Stimulated activated CD8-positive, alpha-beta memory T cell treated with anti-CD3 and anti-CD28 coated beads, Interleukin-4, amount 100 ng/mL, for 24 hours (primary cell): Measurements from ENCODE around the gene LRIT3.
"Not testable (repeated sequence)": the region's sequence is repeated elsewhere in the genome, so short reads cannot be mapped to it uniquely, and the experiment has no call there.

Experiments used
- DNase-seq: peaks from one replicate; pipeline ENCODE4 v3.0.0-alpha.2; 2020; ENCODE audit warnings: low read depth

The LRIT3 gene

DNA sequence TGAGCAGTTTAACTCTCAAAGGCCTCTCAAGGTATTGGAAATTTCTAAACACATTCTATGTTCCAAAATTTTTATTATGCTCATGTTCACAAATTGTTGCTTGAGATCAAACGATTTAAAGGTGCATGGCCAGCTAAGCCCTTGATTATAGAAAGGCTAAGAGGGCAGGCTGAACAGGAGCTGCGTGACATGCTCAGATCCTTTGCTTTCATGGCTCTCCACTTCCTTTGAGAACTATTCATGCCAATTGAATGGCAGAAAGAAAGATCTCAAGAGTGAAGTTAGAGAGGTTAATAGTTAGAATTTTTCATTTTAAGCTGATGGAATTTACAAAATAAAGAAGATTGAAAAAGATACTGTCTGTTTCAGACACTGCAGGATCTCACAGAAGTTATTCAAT is 594 bp downstream of the LRIT3 start:
- DNase-seq = no peak

DNA sequence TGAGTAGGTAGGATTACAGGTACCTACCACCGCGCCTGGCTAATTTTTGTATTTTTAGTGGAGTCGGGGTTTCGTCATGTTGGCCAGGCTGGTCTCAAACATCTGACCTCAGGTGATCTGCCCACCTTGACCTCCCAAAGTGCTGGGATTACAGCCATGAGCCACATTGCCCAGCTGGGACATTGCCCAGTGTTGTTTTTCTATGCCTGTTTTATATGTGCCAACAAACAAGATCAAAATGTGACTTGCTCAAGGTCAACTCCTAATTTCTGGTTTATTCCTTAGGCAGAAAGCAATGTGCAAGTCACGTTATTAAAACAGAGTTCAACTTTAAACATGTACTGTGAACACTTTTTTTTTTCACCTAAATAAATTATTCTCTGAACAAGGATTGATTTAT is 2.7 kb downstream of the LRIT3 start:
- no peak for DNase-seq

DNA sequence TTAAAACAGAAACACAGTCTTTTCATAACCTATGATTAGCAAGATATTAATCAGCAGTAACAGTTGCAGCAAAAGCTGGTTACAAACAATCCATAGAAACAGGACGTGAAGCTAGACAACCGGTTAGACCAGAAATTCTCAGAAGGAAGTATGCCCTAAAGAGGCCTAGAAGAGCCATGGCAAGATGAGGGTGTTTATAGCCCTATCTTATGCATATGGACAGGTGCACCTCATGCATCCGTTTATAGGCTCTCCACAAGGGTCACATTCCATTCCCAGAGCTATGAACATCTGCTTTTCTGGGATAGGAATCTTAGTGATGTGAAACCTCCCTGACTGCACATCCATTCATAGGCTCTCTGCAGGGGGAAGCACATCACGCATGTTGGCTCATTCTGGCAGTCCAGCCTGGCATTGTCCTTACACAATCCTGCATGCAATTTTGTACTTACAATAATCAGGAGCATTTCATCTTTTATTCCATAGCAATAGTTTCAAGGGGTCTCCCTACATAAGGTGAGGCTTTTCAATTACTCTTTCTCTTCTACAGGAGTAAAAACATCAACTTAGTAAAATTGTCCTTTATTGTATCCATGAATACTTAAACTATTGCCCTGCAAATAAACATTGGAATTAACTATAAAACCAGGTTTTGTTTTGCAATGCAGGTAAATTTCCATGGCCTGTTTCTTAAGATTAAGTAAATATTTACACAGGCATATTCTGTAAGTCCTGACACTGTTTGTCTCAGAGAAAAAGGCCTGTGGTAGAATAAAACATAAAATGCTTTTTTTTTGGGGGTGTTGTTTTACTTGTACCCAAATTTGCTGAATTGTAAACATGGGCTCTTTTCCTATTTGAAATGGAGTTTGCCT is 11.8 kb downstream of the LRIT3 start:
- DNase-seq = not testable (repeated sequence)

DNA sequence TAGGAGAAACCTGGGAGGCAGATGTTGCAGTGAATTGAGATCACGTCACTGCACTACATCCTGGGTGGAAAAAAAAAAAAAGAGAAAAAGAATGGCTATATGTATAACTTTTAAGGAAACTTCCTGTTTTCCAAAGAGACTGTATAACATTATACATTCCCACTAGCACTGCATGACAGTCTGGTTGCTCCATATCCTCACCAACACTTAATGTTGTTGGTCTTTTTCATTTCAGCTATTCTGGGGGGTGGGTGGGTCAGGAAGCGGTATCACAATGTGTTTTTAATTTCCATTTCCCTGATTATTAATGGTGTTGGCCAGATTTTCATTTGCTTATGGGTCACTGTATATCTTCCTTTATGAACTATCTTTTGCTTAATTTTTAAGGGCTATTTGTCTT is 13.4 kb downstream of the LRIT3 start:
- no peak for DNase-seq

DNA sequence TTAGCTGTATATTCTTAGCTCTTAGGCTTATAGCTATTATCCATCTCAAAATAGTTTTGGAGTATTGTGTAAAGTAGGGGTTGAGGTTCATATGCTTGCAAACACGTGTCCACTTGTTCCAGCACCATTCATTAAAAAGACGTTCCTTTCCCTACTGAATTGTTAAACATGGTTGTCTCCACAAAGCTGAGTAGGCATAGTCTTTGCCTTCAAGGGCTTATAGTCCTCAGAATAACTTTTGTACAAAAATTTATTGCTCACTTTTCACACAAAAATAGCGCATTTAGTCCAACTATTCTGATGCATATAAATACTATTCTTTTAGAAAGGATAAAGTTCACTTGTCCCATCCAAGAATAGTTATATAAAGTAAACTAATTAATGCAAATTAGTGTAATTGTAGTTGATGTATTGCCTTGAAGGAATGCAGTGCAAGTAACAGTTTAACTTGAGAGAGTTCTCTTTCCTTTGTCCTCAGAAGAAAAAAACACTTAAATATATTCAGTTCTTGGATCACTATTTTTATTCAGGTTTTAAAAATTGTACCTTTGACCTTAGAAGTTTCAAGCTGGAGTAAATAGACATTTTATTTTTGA is 14.1 kb downstream of the LRIT3 start:
- no peak for DNase-seq

DNA sequence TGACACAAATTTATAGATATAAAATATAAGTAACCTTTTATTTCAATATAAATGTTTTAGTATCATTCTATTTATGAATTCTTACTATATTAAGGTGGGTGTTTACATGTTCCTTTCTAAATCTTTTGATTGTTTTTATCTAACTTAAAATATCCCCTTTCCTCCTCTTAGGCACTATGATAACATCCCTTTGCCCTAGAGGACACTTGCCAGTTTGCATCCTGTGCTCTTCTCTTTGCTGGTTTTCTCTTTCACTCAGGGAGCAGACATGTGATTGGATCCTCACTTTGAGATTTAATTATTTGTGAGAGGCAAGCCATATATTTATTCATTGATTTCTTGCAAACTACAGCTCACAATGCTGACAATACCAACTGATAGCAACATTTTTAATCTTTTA is 16.2 kb downstream of the LRIT3 start:
- DNase-seq = no peak

DNA sequence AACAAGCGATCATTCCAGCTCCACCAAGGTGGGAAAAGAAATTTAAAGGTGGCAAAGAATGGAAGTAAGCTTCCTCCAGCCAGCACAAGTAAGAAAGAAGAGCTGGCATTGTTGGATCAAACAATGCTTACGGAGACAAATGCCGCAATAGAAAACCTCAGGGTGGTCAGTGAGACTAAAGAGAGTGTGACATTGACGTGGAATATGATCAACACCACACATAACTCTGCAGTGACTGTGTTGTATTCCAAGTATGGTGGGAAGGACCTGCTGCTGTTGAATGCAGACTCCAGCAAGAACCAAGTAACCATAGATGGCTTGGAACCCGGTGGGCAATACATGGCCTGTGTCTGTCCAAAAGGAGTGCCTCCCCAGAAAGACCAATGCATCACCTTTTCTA is 22.2 kb downstream of the LRIT3 start:
- DNase-seq = no peak

DNA sequence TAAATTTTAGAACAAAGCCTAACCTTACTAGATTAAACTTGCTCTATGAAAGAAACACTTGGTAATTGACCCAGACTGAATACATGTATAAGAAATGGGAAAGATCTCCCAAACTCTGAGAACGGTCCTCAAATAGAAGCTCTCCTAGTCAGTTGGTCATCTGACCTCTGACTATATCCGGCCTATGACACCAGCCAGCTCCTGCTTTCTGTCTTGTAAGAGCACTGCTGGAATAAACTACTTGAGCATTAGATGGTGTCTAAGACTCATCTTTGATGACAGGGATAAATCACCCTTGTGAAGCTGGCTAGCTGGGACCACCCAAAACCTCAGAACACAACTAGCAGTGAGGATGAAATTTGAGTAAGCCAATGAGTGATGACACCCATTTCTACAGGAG is 24.2 kb downstream of the LRIT3 start:
- no peak for DNase-seq

DNA sequence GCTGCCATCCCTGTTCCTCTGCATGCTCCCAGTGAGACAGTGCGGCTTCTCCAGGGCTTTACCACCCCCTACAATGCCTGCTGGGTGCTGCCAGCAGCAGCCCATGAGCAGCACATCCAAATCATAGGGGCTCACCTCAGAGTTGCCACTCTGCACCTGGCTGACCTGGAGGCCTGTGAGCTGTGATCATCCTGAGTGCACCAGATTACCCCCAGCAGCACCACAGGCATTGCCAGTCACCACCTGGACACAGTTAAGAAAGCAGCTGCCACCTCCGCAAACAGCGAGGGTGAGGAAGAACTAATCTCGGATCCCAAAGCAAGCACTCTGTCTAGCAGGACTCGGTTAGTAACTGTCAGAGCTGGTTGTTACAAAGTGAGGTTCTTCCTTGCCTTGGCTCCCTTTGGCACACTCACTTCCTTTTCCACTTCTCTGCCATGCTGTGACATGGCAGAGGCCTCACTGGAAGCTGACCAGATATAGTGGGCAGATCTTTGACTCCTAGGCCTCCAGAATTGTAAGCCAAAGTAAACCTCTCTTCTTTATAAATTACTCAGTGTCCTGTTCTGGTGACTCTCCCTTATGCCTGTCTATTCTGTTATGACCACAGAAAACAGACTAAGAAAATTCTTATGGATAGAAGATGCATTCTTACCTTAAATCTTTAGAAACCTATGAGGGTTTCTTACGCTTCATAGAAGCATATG is 25.2 kb downstream of the LRIT3 start:
- DNase-seq = no peak

DNA sequence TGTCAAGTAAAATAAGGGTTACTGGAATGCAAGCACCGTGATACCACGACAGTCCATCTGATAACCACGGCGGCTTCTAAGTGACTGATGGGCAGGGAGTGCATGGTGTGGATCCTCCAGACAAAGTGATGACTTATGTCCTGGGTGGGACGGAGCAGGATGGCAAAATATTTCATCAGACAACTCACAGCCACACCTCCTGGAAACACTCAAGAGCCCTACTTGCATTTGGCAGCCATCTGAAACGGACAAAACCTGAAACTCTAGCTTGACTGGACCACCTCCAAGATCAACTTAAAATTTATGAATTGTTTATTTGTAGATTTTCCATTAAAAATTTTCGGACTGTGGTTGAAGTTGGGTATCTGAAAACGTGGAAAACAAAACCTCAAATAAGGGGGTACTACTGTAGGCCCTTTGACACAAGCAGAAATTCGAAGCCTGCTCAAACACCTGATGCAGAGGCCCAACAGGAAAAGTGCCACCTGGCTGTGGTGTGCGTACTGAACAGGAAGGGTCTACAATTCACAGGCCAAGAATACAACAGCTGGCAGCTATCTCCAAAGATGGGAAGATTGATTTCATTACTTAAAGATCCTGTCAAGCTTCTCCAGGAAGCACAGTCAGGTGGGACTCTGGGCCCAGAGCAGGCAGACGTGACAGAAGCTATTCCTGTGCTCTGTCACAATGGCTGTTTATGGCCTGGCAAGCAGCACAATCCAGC is 26.0 kb downstream of the LRIT3 start:
- no peak for DNase-seq

DNA sequence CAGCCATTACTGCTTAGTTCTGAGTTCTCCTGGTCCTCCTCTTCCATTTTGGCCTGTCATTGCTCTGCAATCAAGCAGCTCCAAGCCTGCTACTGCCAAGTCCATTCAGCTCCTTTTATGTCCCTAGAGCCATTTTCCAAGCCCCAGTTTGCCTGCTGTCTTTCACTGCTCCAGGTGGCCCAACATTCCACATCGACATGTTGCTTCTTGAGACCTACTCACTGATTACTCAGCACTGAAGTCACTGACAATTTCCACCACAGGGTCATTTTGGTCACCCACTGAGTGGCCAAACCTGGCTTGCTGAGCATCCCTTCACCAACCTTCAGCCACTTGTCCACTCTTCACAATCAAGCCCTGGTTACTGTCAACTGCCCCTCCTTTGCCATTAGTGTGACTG is 27.2 kb downstream of the LRIT3 start:
- no peak for DNase-seq

DNA sequence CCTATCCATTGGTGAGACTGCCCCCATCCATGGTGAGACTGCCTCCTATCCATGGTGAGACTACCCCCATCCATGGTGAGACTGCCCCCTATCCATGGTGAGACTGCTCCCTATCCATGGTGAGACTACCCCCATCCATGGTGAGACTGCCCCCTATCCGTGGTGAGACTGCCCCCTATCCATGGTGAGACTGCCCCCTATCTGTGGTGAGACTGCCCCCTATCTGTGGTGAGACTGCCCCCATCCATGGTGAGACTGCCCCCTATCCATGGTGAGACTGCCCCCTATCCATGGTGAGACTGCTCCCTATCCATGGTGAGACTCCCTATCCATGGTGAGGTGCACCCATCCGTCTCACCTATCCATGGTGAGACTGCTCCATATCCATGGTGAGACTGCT is 27.6 kb downstream of the LRIT3 start:
- DNase-seq = not testable (repeated sequence)

DNA sequence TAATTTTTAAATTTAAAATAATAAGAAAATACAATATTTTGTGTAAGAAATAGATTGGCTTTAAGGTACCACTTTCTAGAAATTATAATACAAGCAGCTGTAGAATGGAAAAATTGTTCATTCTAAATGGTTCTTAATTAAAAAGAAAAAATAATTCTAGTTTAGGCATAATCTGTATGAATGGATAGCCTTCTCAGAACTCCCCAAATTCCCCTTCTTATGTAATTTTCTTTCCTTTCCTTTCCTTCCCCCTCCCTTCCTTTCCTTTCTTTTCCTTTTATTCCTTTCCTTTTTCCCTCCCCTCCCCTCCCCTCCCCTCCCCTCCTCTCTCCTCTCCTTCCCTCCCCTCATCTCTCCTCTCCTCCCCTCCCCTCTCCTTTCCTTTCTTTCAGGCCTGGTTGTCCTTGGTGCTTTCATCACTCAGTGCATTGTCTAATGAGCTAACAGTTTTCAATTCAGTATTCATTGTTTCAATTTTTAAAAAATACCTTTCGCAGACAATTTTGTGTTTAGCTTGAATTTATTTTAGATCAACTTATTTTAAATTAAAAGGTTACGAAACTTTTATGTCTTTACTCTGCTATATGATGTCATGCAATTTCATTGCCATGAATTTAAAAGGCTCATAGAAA is 28.8 kb downstream of the LRIT3 start:
- DNase-seq = no peak

DNA sequence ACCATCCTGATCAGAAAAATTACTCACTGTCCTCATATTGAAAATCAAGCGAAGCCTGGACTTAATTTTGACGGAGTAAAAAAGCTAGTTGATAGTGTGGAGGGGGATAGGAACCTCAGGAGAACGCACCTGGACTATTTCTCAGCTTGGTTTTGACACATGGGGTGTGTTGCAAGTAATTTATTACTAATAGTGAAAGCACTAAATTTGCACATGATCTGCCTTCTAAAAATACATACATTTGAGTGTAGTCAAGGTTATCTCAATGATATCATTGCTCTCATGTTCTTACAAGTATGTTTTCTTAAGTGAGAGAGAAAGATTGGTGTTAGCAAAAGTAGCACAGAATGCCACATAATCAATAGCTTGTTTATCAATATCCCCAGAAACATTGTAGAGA is 29.5 kb downstream of the LRIT3 start:
- no peak for DNase-seq

DNA sequence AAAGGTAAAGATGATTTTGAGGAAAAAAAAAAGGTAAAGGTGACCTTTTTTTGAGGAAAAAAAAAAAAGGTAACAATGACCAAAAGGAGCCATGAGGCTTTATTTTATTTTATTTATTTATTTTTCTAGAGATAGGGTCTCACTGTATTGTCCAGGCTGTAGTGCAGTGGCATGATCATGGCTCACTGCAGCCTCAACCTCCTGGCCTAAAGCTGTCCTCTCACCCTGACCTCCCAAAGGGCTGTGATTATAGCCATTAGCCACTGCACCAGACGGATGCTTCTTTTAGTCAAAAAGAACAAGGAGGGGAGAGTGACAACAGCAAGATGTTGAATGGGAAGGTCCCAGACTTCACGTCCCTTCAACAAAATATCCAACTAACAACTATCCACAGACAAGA is 30.4 kb downstream of the LRIT3 start:
- no peak for DNase-seq

DNA sequence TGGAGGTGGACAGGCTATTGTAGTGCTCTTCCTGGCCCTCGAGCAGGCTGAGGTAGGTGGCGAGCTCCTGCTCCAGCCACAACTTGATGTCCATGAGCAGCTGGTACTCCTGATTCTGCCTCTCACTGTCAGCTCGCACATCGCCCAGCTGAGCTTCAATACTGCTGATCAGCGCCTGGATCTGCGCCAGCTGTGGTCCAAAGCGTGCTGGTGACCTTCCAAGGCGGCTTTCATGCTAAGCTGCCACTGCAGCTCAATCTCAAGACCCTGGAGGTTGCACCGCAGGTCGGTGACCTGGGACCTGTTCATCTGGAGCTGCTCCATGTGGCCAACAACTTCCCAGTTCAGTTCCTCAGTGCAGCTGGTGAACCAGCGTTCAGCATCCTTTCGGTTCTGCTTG is 31.2 kb downstream of the LRIT3 start:
- DNase-seq = no peak

DNA sequence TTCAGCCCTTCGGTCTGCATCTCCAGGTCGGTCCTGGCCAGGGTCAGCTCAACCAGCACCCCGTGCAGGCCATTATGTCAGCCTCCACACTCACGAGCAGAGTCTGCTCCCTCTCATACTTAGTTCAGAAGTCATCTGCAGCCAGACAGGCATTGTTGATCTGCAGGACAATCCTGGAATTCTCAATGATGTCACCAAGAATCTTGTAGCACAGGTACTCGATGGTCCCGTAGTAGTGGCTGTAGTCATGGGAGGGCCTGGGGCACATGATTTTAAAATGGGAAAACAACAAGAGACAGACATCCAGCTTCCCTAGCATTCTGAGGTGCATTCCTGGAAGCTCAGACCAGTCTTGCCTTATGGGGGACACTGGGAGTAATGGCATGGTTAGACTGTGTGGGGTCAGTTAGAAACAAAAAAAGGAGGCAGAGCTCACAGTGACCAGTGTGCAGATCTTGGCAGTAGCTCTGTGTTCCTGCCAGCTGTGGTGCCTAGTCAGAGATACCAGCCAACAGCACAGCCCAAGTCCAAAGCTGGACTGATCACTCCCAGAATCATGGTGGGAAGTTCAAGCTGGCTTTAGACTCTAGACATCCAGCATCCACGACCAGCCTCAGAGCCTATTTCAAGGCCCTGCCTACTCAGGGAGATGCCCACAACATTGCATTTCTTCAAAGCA is 31.9 kb downstream of the LRIT3 start:
- DNase-seq = no peak

DNA sequence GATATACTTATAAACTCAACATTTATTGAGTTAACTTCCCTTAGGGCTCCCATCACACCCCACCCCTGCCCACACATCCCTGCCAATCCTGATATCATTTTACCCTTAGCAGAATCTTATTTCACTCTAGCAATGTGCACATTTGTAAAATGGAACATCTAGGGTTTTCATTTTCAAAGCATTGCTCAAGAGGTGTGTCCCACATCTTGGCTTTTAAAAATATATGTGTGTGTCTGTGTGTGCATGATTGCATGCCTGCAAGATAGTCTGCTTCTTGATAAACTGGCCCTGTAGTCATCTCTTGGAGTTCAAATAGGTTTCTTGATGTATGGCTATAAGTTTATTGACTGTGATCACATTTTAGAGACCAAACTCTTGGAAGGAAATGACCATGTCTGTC is 38.4 kb downstream of the LRIT3 start:
- DNase-seq = no peak

DNA sequence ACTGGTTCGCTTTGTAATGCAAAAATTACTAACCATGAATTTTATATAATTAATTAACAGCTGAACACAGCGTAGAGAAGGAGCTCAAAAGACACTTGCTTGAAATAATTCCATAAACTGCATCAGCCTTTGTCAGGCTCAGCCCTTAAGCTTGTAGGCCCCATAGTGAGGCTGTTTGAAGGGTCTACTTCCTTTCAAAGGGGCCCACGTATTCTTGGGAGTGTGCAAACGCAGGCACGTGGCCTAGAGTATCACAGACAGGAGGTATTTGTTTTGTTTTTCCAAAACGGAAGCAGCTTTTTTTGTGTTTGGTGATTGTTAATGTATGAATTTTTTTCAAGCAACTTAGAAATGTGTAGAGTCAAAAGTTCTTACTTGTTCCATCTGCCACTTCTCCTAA is 39.2 kb downstream of the LRIT3 start:
- no peak for DNase-seq

DNA sequence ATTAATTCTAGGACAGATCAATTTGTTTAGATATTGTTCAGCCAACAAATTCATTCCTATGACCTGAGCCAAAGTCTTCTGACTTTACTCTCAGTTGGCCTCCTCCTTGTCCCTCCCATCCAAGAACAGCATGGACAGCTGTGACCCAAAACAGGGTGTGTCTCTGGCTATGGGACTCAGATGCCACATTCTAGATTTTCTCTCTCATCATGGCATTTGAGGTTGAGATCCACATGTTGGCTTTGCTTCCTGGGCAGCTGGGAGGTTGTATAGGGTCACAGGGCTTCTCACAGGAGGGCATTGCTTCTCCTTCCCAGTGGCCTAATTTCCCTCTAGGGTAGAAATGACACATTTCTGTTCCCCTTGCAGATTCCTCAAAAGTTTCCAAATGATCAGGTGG is 42.2 kb downstream of the LRIT3 start:
- DNase-seq = no peak

DNA sequence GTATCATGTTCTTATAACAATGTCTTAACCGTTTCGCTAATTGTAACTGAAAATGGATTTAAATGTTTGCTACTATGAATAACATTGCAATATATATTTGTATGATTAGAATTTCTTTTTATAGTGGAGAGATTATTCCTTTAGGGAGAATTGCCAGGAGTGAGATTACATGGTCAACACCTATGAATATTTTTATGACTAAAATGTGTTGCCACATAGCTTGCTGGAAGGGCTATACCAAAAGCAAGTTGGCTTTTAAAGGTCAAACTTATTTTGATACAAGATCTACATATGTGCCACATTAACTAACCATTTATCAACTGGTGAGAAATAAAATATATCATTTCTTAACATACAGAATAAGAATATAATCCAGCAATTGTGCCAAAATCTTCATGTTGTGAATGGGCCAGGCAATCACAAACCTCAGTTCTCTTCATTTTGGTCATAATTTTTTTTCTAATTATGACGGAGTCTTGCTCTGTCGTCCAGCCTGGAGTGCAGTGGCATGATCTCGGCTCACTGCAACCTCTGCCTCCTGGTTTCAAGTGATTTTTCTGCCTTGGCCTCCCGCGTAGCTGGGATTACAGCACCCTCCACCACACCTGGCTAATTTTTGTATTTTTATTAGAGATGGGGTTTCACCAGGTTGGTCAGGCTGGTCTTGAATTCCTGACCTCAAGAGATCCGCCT is 54.8 kb downstream of the LRIT3 start:
- no peak for DNase-seq
